ENCODE measurements around the gene FBXL7. TPM values are rescaled to one million over a fixed set of nuclear protein-coding genes. Genes with fewer than 3 reads are reported as not detected.

Gene FBXL7
- total RNA-seq, 2 experiments from 2014 or later: not detected

DNA sequence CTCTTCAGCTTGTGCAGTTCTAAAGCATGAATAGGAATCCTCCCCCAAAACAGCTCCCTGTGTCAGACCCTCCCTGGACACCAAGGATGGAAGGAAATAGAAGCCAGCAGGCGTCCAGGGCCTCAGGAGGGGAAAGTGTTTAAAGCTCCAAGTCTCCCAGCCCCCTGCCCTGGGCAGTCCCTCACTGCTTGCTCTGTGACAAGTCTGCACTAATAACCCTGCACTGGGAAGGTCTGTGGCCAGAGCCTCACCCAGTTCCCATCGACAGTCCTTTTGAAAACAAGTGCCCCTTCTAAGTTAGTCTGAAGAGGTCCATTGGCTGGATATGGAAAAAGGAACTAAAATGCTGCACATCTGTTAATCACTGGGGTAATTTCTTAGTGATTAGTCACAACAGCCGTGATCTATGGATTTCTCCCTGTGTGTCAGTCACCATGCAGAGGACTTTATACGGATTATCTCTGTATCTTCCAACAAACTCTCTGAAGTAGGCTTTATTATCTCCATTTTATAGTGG is 195.3 kb downstream of the FBXL7 start:
- POLR2A ChIA-PET: no interaction called here
- no peaks in the 10 kb centered on the region for H3K9me2 ChIP-seq (ENCODE audit: insufficient read depth, low read length)
- CTCF ChIA-PET (ENCODE audit: unreplicated experiment): no interaction called here
- H3K4me1 ChIP-seq (ENCODE audit: insufficient read depth, low read length, poor library complexity, severe bottlenecking): no peaks in the 10 kb centered on the region
- intact Hi-C loops (cut with micrococcal nuclease; ENCODE audit: unreplicated experiment): no loop called here
- H3K79me2 ChIP-seq (ENCODE audit: insufficient read depth, low read depth, low read length): no peaks in the 10 kb centered on the region
- H3K36me3 ChIP-seq (ENCODE audit: insufficient read depth, low read length): no peaks in the 10 kb centered on the region
- no peak for DNase-seq (ENCODE audit: low spot score)
- no peaks in the 10 kb centered on the region for H3K9me3 ChIP-seq (ENCODE audit: low read length)
- H3K4me2 ChIP-seq (ENCODE audit: low read length): no peak overlapping the region
- no peak overlapping the region for H3K27ac ChIP-seq (ENCODE audit: low read depth, low read length, poor library complexity, severe bottlenecking)
- H3K4me3 ChIP-seq (ENCODE audit: low read depth, low read length, poor library complexity, severe bottlenecking): no peak overlapping the region
- H4K20me1 ChIP-seq (ENCODE audit: insufficient read depth, low read length): no peaks in the 10 kb centered on the region
- no peak overlapping the region for H2AFZ ChIP-seq (ENCODE audit: low read length)
- BruUV-seq (replicated peaks): no TSS peak
- TF ChIP-seq EZH2phosphoT487 (IDR thresholded peaks at IDR 0.05; ENCODE audit: borderline replicate concordance, low read depth, low read length) (no peak), CTCF (conservative IDR thresholded peaks at IDR 0.05; ENCODE audit: low read length) (no peak)

GRCh38 chr5:15700373-15700772 is 200.4 kb downstream of the FBXL7 start:
- CTCF ChIA-PET (ENCODE audit: unreplicated experiment): no interaction called here
- Histone ChIP-seq H3K4me2 (ENCODE audit: low read length) (no peak overlapping the region), H3K4me1 (ENCODE audit: insufficient read depth, low read length, poor library complexity, severe bottlenecking) (no peaks in the 10 kb centered on the region), H4K20me1 (ENCODE audit: insufficient read depth, low read length) (no peaks in the 10 kb centered on the region), H3K27ac (ENCODE audit: low read depth, low read length, poor library complexity, severe bottlenecking) (no peak overlapping the region), H3K79me2 (ENCODE audit: insufficient read depth, low read depth, low read length) (no peaks in the 10 kb centered on the region), H3K4me3 (ENCODE audit: low read depth, low read length, poor library complexity, severe bottlenecking) (no peak overlapping the region), H3K9me3 (ENCODE audit: low read length) (no peaks in the 10 kb centered on the region), H3K36me3 (ENCODE audit: insufficient read depth, low read length) (no peaks in the 10 kb centered on the region), H2AFZ (ENCODE audit: low read length) (no peak overlapping the region), H3K9me2 (ENCODE audit: insufficient read depth, low read length) (no peaks in the 10 kb centered on the region)
- BruUV-seq (replicated peaks): no TSS peak
- POLR2A ChIA-PET: no interaction called here
- DNase-seq (ENCODE audit: low spot score): no peak
- TF ChIP-seq EZH2phosphoT487 (IDR thresholded peaks at IDR 0.05; ENCODE audit: borderline replicate concordance, low read depth, low read length): no peak
- no peak for TF ChIP-seq CTCF (conservative IDR thresholded peaks at IDR 0.05; ENCODE audit: low read length)
- intact Hi-C loops (cut with micrococcal nuclease; ENCODE audit: unreplicated experiment): no loop called here

DNA sequence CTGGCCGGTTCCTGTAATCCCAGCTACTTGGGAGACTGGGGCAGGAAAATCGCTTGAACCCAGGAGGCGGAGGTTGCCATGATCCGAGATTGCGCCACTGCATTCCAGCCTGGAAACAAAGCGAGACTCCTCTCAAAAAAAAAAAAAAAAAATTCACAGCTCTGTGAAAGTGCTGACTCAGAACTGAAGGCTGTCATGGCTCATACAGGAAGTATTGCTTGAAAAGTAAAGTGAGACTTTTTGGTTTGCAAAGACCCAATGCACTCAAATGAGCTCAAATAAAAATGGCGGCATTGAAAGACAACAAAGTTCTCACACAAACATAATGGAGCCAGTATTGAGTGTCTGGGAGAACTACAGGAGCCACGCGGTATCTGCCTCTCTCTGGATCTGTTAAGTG is 202.1 kb downstream of the FBXL7 start:
- DNase-seq (ENCODE audit: low spot score): no peak
- BruUV-seq (replicated peaks): no TSS peak

More for the DNA sequence above, 202.1 kb downstream of the FBXL7 start:
- Histone ChIP-seq H3K4me3 (ENCODE audit: low read depth, low read length, poor library complexity, severe bottlenecking) (no peak overlapping the region), H3K79me2 (ENCODE audit: insufficient read depth, low read depth, low read length) (no peaks in the 10 kb centered on the region), H3K4me2 (ENCODE audit: low read length) (no peak overlapping the region), H3K9me3 (ENCODE audit: low read length) (no peaks in the 10 kb centered on the region), H3K27ac (ENCODE audit: low read depth, low read length, poor library complexity, severe bottlenecking) (no peak overlapping the region), H3K36me3 (ENCODE audit: insufficient read depth, low read length) (no peaks in the 10 kb centered on the region), H3K4me1 (ENCODE audit: insufficient read depth, low read length, poor library complexity, severe bottlenecking) (no peaks in the 10 kb centered on the region), H3K9me2 (ENCODE audit: insufficient read depth, low read length) (no peaks in the 10 kb centered on the region), H2AFZ (ENCODE audit: low read length) (no peak overlapping the region), H4K20me1 (ENCODE audit: insufficient read depth, low read length) (no peaks in the 10 kb centered on the region)
- intact Hi-C loops (cut with micrococcal nuclease; ENCODE audit: unreplicated experiment): no loop called here
- CTCF ChIA-PET (ENCODE audit: unreplicated experiment): no interaction called here
- POLR2A ChIA-PET: interaction anchor here (0.9 kb wide), 1 partner anchor 14 kb away, joined by 3 read pairs; no protein-coding TSS in a partner anchor
- TF ChIP-seq CTCF (conservative IDR thresholded peaks at IDR 0.05; ENCODE audit: low read length) (no peak), EZH2phosphoT487 (IDR thresholded peaks at IDR 0.05; ENCODE audit: borderline replicate concordance, low read depth, low read length) (no peak)
